IPS-NIHi11 (cell line): ENCODE results near the gene VSIG10.
"Not testable (repeated sequence)": the region's sequence is repeated elsewhere in the genome, so short reads cannot be mapped to it uniquely, and the experiment has no call there.

Source experiments
- DNase-seq: peaks from one replicate; pipeline ENCODE4 v3.0.0; 2012; ENCODE audit warnings: mixed read lengths, low spot score

VSIG10 gene

GRCh38 chr12:118032188-118032587 lies 71.6 kb downstream of the VSIG10 start:
- DNase-seq: no peak

- DNase-seq: no peak
Observed at GRCh38 chr12:118029166-118029565, 74.6 kb downstream of the VSIG10 start.

- no peak for DNase-seq
Observed at GRCh38 chr12:118025168-118025567, 78.6 kb downstream of the VSIG10 start.

GRCh38 chr12:118023301-118023860 lies 80.4 kb downstream of the VSIG10 start:
- no peak for DNase-seq

- no peak for DNase-seq
Observed at GRCh38 chr12:118022728-118023109, 81.1 kb downstream of the VSIG10 start.

- not testable (repeated sequence) for DNase-seq
Observed at GRCh38 chr12:118022097-118022727, 81.6 kb downstream of the VSIG10 start.

GRCh38 chr12:118020036-118020435 lies 83.8 kb downstream of the VSIG10 start:
- DNase-seq: no peak

GRCh38 chr12:118017926-118018325 lies 85.9 kb downstream of the VSIG10 start:
- DNase-seq: no peak

- DNase-seq: peak; percentile 99
Observed at GRCh38 chr12:118016424-118017264, 87.2 kb downstream of the VSIG10 start, which contains the start of gene RFC5. RFC5 (plus strand) TSS chr12:118016703; CDS start chr12:118016828, 125 bp downstream.

- DNase-seq: no peak
Observed at GRCh38 chr12:118015944-118016343, 87.9 kb downstream of the VSIG10 start.

- DNase-seq: no peak
Observed at GRCh38 chr12:118015306-118015705, 88.5 kb downstream of the VSIG10 start.
